GM12874 (cell line): ENCODE measurements around the gene FOXJ3.

Source experiments
- CTCF ChIP-seq: IDR thresholded peaks from 2 replicates; pipeline ENCODE4 v1.5.1; 2011; ENCODE audit warnings: low read depth, mild to moderate bottlenecking, control low read depth, low read length, moderate library complexity; ENCODE audit not compliant: insufficient read depth

Gene FOXJ3

GRCh38 chr1:42145764-42146625 lies 189.0 kb downstream of the FOXJ3 start:
- TF ChIP-seq CTCF: no peak

- TF ChIP-seq CTCF: no peak
Observed at GRCh38 chr1:42145389-42145716, 189.7 kb downstream of the FOXJ3 start.

GRCh38 chr1:42144711-42145388 lies 190.2 kb downstream of the FOXJ3 start:
- no peak; the same call in 1 of the 2 replicates for TF ChIP-seq CTCF

- no peak for TF ChIP-seq CTCF
Observed at GRCh38 chr1:42143896-42144710, 190.9 kb downstream of the FOXJ3 start.

GRCh38 chr1:42142894-42143675 lies 191.9 kb downstream of the FOXJ3 start:
- no peak for TF ChIP-seq CTCF

GRCh38 chr1:42141978-42142377 lies 193.1 kb downstream of the FOXJ3 start:
- no peak for TF ChIP-seq CTCF
